HepG2 (cell line): ENCODE results near the gene NUP54. TPM values are rescaled to one million over a fixed set of nuclear protein-coding genes. Genes with fewer than 3 reads are reported as not detected.

Source experiments
- ATF4 ChIP-seq, 2 experiments: fragments of 450-650 bp in 1 of 2; sonication (generic) in 1 of 2; formaldehyde crosslinking; IDR thresholded peaks; 2 replicates each; pipeline versions ENCODE4 v1.5.0 to v1.8.0; 2020 to 2022; ENCODE audit warnings: mild to moderate bottlenecking in 1 of 2, missing genetic modification reagents in 1 of 2
- CERS6 ChIP-seq: sonication (generic); formaldehyde crosslinking; IDR thresholded peaks from 2 replicates; pipeline ENCODE4 v1.5.0; 2020; ENCODE audit warnings: missing genetic modification reagents
- KIAA2018 ChIP-seq: sonication (generic); formaldehyde crosslinking; IDR thresholded peaks from 2 replicates; pipeline ENCODE4 v1.5.0; 2020; ENCODE audit warnings: mild to moderate bottlenecking, missing genetic modification reagents, borderline replicate concordance
- MAFG ChIP-seq: sonication (generic); formaldehyde crosslinking; IDR thresholded peaks from 2 replicates; pipeline ENCODE4 v1.5.1; 2020; ENCODE audit warnings: mild to moderate bottlenecking, missing genetic modification reagents
- MTF2 ChIP-seq: sonication (generic); formaldehyde crosslinking; IDR thresholded peaks from 2 replicates; pipeline ENCODE4 v1.5.0; 2020; ENCODE audit warnings: missing genetic modification reagents, borderline replicate concordance
- NFAT5 ChIP-seq: sonication (generic); formaldehyde crosslinking; IDR thresholded peaks from 2 replicates; pipeline ENCODE4 v1.4.0; 2020; ENCODE audit warnings: missing genetic modification reagents
- NFYC ChIP-seq: IDR thresholded peaks from 2 replicates; pipeline ENCODE4 v1.6.1; 2016; ENCODE audit warnings: missing genetic modification reagents, missing compliant biosample characterization
- ZFYVE20 ChIP-seq: sonication (generic); formaldehyde crosslinking; IDR thresholded peaks from 2 replicates; pipeline ENCODE4 v1.8.0; 2023; ENCODE audit warnings: low read depth, mild to moderate bottlenecking, moderate library complexity, missing genetic modification reagents, borderline replicate concordance
- ZNF558 ChIP-seq: sonication (generic); formaldehyde crosslinking; IDR thresholded peaks from 2 replicates; pipeline ENCODE4 v1.9.0; 2022; ENCODE audit warnings: mild to moderate bottlenecking, missing genetic modification reagents, borderline replicate concordance
- polyA plus RNA-seq, 8 experiments: library from polyadenylated mRNA; depleted of rRNA in 3 of 8; stranded (reverse) in 7 of 8; unstranded in 1 of 8; fragments of >200 nt; fragmentation: Illumina TruSeq in 4 of 8; extraction: Trizol in 4 of 8; gene quantifications; 2 replicates each; pipeline versions ENCODE4 v1.2.1 to v1.2.3, GENCODE V29; 2011 to 2016; ENCODE audit warnings: low read depth in 4 of 8, missing spikeins in 1 of 8, mixed read lengths in 1 of 8; ENCODE audit not compliant: insufficient read depth in 1 of 8
- total RNA-seq, 5 experiments: library from RNA; depleted of rRNA; stranded (reverse); fragments of >200 nt; fragmentation: Illumina TruSeq; extraction: Trizol; gene quantifications; 2 replicates each; pipeline ENCODE4 v1.2.3, GENCODE V29; 2016; ENCODE audit warnings: low read depth in 1 of 5
- TF ChIP-seq, protein P1 (sequence below): sonication (generic); formaldehyde crosslinking; IDR thresholded peaks from 2 replicates; pipeline ENCODE4 v1.5.1; 2020; ENCODE audit warnings: missing genetic modification reagents, mild to moderate bottlenecking, borderline replicate concordance

The NUP54 gene
- total and polyA plus RNA-seq, 2 of the 13 experiments (the other 11 are each of a cell fraction or from before 2014, with no cell fraction given) = 36.1 to 69.3 TPM

DNA sequence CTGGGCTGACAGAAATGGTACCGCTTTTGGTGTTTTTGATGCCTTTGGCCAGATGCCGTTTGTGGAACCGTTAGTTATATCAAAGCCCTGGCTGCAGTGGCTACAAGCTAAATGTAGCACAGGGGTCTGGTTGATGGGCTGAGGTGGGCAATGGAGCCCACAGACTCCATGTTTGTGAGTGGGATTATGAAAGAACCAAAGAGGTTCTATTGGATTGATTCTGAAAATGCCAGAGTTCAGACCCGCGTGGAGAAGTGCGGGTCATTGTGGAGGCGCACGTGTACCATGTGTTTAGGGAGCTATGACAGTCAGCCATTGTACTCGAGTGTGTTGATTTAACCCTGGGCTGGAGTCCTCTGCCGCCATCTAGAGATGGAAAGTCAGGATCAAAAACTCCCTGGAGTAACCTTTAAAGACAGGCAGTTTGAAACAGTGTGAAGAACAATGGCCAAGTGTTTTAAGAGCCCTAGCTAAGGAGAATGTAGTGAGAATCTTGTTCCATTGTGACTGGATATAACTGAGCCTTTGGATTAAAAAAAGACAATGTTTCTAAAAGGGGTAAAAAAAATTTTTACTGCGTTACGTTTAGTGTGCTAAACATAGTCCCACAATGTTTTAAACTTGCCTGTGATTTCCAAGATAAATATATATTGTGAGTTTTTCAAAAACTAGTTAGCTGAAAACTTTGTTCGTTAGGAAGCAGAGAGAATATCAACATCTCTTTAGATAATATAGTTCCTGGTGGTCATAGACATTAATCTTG lies 61.0 kb downstream of the NUP54 start (continued):
- TF ChIP-seq ATF4 (CRISPR knock-in tag; IDR thresholded peaks at IDR 0.05) (0 out of 4 replicates have a peak, but pooled peaks of 1 of the 2 experiments have one; percentile 15), ZNF558 (CRISPR knock-in tag) (no peak), CERS6 (CRISPR knock-in tag) (no peak), KIAA2018 (CRISPR knock-in tag) (no peak), MAFG (CRISPR knock-in tag) (no peak), MTF2 (CRISPR knock-in tag) (no peak), NFYC (CRISPR knock-in tag) (no peak), ZFYVE20 (CRISPR knock-in tag) (no peak), NFAT5 (CRISPR knock-in tag) (no peak)
- TF ChIP-seq, protein P1, sequence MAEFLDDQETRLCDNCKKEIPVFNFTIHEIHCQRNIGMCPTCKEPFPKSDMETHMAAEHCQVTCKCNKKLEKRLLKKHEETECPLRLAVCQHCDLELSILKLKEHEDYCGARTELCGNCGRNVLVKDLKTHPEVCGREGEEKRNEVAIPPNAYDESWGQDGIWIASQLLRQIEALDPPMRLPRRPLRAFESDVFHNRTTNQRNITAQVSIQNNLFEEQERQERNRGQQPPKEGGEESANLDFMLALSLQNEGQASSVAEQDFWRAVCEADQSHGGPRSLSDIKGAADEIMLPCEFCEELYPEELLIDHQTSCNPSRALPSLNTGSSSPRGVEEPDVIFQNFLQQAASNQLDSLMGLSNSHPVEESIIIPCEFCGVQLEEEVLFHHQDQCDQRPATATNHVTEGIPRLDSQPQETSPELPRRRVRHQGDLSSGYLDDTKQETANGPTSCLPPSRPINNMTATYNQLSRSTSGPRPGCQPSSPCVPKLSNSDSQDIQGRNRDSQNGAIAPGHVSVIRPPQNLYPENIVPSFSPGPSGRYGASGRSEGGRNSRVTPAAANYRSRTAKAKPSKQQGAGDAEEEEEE = no peak
